Caco-2 (cell line): ENCODE results near the gene NTNG1. TPM values are rescaled to one million over a fixed set of nuclear protein-coding genes. Genes with fewer than 3 reads are reported as not detected.

Source experiments
- BruUV-seq: library from RNA; stranded (reverse); fragments of 400-500 nt; replicated peaks from 2 replicates; lab custom pipeline; 2021; lab: Mats Ljungman, UMichigan
- CTCF ChIA-PET: fragments of 300-600 bp; sonication (Branson Sonifier 250); formaldehyde crosslinking; loops from one replicate; lab custom pipeline; 2022; ENCODE audit warnings: antibody characterized with exemption; lab: Charles Lee
- POLR2A ChIA-PET: fragments of 300-600 bp; sonication (Branson Sonifier 250); formaldehyde crosslinking; loops from one replicate; lab custom pipeline; 2022; ENCODE audit warnings: antibody characterized with exemption; lab: Charles Lee
- DNase-seq, 2 experiments: peaks; one replicate each; pipeline versions ENCODE4 v3.0.0 to v3.0.0-alpha.2; 2020 to 2022
- H3K27me3 ChIP-seq: replicated peaks from 2 replicates; pipeline ENCODE4 v1.6.0; 2011; ENCODE audit warnings: low read length; ENCODE audit not compliant: control insufficient read depth, insufficient read depth
- H3K36me3 ChIP-seq: 2 replicates; pipeline ENCODE4 v1.5.1; 2011; ENCODE audit warnings: low read length; ENCODE audit not compliant: control insufficient read depth, insufficient read depth
- H3K4me1 ChIP-seq: fragments of 250-450 bp; sonication (Bioruptor Pico); 2 replicates; pipeline ENCODE4 v1.5.1; 2020; ENCODE audit warnings: mild to moderate bottlenecking
- H3K4me3 ChIP-seq: 2 replicates; pipeline ENCODE4 v1.5.1; 2011; ENCODE audit warnings: low read depth, mild to moderate bottlenecking, control low read depth, low read length
- H3K9me3 ChIP-seq: fragments of 250-450 bp; sonication (Bioruptor Pico); 2 replicates; pipeline ENCODE4 v1.5.1; 2020; ENCODE audit warnings: mild to moderate bottlenecking, moderate library complexity
- H3K27ac Mint-ChIP-seq: one replicate; pipeline ENCODE4 v1.8.0; 2022; ENCODE audit warnings: mixed read lengths; ENCODE audit not compliant: unreplicated experiment
- H3K27me3 Mint-ChIP-seq: one replicate; pipeline ENCODE4 v1.8.0; 2022; ENCODE audit warnings: mixed read lengths; ENCODE audit not compliant: insufficient read depth, unreplicated experiment
- H3K36me3 Mint-ChIP-seq: one replicate; pipeline ENCODE4 v1.8.0; 2022; ENCODE audit warnings: mild to moderate bottlenecking, mixed read lengths; ENCODE audit not compliant: insufficient read depth, unreplicated experiment
- H3K4me1 Mint-ChIP-seq: one replicate; pipeline ENCODE4 v1.8.0; 2022; ENCODE audit warnings: low read depth, mixed read lengths; ENCODE audit not compliant: unreplicated experiment
- H3K4me3 Mint-ChIP-seq: one replicate; pipeline ENCODE4 v1.8.0; 2022; ENCODE audit warnings: mild to moderate bottlenecking, moderate library complexity, mixed read lengths; ENCODE audit not compliant: unreplicated experiment
- H3K9me3 Mint-ChIP-seq: one replicate; pipeline ENCODE4 v1.8.0; 2022; ENCODE audit warnings: mixed read lengths; ENCODE audit not compliant: unreplicated experiment
- intact Hi-C: fragments of 100-400 bp; cut with micrococcal nuclease; formaldehyde crosslinking; loops from one replicate; pipeline ENCODE4 v1.10.0; 2022; ENCODE audit not compliant: unreplicated experiment
- total RNA-seq: library from RNA; stranded (reverse); gene quantifications from 2 replicates; pipeline ENCODE4 v1.2.3, GENCODE V29; 2022
- TF ChIP-seq, protein P1 (sequence below), 2 experiments: fragments of 200-600 bp in 1 of 2; IDR thresholded peaks; 1 replicate in 1 of 2; 2 replicates in 1 of 2; pipeline versions ENCODE4 v1.5.1 to v1.8.0; 2011 to 2022; ENCODE audit warnings: antibody characterized with exemption in 1 of 2, control low read depth in 1 of 2, inconsistent platforms in 1 of 2, low read depth in 1 of 2, low read length in 1 of 2, mild to moderate bottlenecking in 1 of 2, moderate library complexity in 1 of 2; ENCODE audit not compliant: insufficient read depth in 1 of 2, severe bottlenecking in 1 of 2, unreplicated experiment in 1 of 2

NTNG1 gene
- total RNA-seq, 1 experiment from 2014 or later, result not detected

DNA sequence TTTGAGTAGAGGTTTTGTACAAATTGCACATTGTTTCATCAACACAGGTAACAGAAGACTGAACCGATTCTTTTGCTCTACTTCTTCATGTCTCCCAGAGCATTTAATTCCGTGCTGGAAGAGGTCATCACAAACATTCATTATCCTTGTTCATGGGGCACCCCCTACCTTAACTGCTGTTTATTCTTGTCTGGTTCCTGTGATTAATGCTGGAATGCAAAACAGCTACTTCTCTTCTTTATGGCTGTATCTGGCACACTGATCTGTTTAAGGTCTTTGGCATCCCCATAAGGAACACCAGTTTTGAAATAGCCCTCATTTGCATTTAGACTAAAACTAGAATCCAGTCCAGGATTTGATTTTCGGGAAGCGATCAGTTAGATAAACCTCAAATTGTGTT lies 42.2 kb downstream of the NTNG1 start:
- Mint-ChIP-seq H3K27me3 (peaks cover 3% of the 10 kb centered on the region), H3K4me3 (no peak overlapping the region), H3K27ac (no peak overlapping the region), H3K36me3 (no peaks in the 10 kb centered on the region), H3K9me3 (no peaks in the 10 kb centered on the region), H3K4me1 (no peaks in the 10 kb centered on the region)
- no peaks in the 10 kb centered on the region for H3K4me1 ChIP-seq
- no peak overlapping the region for H3K4me3 ChIP-seq
- CTCF ChIA-PET, result no interaction called here
- no peaks in the 10 kb centered on the region for H3K27me3 ChIP-seq
- BruUV-seq, result no TSS peak
- DNase-seq, result no peak
- H3K9me3 ChIP-seq, result no peaks in the 10 kb centered on the region
- POLR2A ChIA-PET, result no interaction called here
- intact Hi-C loops, result no loop called here
- H3K36me3 ChIP-seq, result no peaks in the 10 kb centered on the region
- TF ChIP-seq, protein P1, sequence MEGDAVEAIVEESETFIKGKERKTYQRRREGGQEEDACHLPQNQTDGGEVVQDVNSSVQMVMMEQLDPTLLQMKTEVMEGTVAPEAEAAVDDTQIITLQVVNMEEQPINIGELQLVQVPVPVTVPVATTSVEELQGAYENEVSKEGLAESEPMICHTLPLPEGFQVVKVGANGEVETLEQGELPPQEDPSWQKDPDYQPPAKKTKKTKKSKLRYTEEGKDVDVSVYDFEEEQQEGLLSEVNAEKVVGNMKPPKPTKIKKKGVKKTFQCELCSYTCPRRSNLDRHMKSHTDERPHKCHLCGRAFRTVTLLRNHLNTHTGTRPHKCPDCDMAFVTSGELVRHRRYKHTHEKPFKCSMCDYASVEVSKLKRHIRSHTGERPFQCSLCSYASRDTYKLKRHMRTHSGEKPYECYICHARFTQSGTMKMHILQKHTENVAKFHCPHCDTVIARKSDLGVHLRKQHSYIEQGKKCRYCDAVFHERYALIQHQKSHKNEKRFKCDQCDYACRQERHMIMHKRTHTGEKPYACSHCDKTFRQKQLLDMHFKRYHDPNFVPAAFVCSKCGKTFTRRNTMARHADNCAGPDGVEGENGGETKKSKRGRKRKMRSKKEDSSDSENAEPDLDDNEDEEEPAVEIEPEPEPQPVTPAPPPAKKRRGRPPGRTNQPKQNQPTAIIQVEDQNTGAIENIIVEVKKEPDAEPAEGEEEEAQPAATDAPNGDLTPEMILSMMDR (IDR thresholded peaks at IDR 0.05; ENCODE audit: insufficient read depth in 1 of 2, low read depth in 1 of 2, low read length in 1 of 2, severe bottlenecking in 1 of 2, unreplicated experiment in 1 of 2), result no peak

DNA sequence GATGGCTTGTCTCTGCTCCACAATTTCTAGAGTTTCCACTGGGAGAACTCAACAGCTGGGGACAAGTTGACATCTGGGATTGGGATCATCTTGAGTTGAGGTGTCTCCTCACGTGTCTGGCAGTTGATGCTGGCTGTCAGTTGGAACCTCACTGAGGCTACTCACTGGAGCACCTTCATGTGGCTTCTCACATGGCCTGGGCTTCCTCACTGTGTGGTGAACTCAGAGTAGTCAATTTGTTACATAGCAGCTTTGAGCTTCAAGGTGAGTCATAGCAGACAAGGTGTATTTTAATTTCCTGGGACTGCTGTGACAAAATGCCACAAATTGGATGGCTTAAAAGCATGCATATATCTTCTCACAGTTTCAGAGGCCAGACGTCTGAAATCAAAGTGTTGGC lies 44.0 kb downstream of the NTNG1 start:
- Histone ChIP-seq H3K9me3 (no peaks in the 10 kb centered on the region), H3K36me3 (no peaks in the 10 kb centered on the region), H3K27me3 (no peaks in the 10 kb centered on the region), H3K4me1 (no peaks in the 10 kb centered on the region), H3K4me3 (no peak overlapping the region)
- TF ChIP-seq, protein P1 (IDR thresholded peaks at IDR 0.05; ENCODE audit: insufficient read depth in 1 of 2, low read depth in 1 of 2, low read length in 1 of 2, severe bottlenecking in 1 of 2, unreplicated experiment in 1 of 2), result no peak
- no peak for DNase-seq
- H3K27ac Mint-ChIP-seq, result no peak overlapping the region
- BruUV-seq, result no TSS peak
- ChIA-PET CTCF (no interaction called here), POLR2A (no interaction called here)
- H3K36me3 Mint-ChIP-seq, result no peaks in the 10 kb centered on the region
- H3K9me3 Mint-ChIP-seq, result no peaks in the 10 kb centered on the region
- intact Hi-C loops, result no loop called here
- H3K27me3 Mint-ChIP-seq, result peaks cover 3% of the 10 kb centered on the region
- no peak overlapping the region for H3K4me3 Mint-ChIP-seq
- no peaks in the 10 kb centered on the region for H3K4me1 Mint-ChIP-seq

DNA sequence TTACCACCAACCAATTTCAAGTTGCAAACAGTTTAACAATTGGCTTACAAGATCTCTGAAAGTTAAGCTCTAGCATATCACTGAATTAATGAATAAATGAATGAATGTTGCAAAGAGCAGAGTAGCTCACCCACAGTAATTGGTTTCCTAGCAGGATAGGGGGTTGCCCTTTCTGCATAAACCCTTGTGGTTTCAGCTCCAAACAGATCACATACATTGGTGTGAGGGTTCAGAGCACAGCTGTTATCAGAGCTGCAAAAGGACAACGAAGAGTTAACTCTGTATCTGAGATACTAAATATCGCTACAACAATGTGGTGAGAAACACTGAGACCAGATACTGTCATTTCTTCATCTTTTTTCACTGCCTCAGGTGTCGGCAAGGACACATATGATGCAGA lies 46.6 kb downstream of the NTNG1 start:
- TF ChIP-seq, protein P1 (IDR thresholded peaks at IDR 0.05; ENCODE audit: insufficient read depth in 1 of 2, low read depth in 1 of 2, low read length in 1 of 2, severe bottlenecking in 1 of 2, unreplicated experiment in 1 of 2), result no peak
- no peak overlapping the region for H3K27ac Mint-ChIP-seq
- CTCF ChIA-PET, result no interaction called here
- intact Hi-C loops, result no loop called here
- Histone ChIP-seq H3K4me3 (no peak overlapping the region), H3K9me3 (no peaks in the 10 kb centered on the region), H3K36me3 (no peaks in the 10 kb centered on the region), H3K27me3 (no peaks in the 10 kb centered on the region), H3K4me1 (no peaks in the 10 kb centered on the region)
- H3K9me3 Mint-ChIP-seq, result no peaks in the 10 kb centered on the region
- no peaks in the 10 kb centered on the region for H3K4me1 Mint-ChIP-seq
- no peak for DNase-seq
- peaks cover 3% of the 10 kb centered on the region for H3K27me3 Mint-ChIP-seq
- no TSS peak for BruUV-seq
- POLR2A ChIA-PET, result no interaction called here
- no peaks in the 10 kb centered on the region for H3K36me3 Mint-ChIP-seq
- H3K4me3 Mint-ChIP-seq, result no peak overlapping the region
